Muscle of arm (tissue), 14 donors: Measurements from ENCODE around the gene CMAS. TPM values are rescaled to one million over a fixed set of nuclear protein-coding genes. Genes with fewer than 3 reads are reported as not detected.
A peak's percentile ranks its signal among the peaks of the same experiment; 100 is the strongest.
"Not testable (repeated sequence)": the region's sequence is repeated elsewhere in the genome, so short reads cannot be mapped to it uniquely, and the experiment has no call there.

ENCODE experiments used
- DNase-seq: peaks from one replicate; pipeline ENCODE4 v3.0.0-alpha.2; 2013
- long read RNA-seq, 11 donors: transcript quantifications; one replicate each; lab custom pipeline, GENCODE V29; 2026
- polyA plus RNA-seq, 12 donors: library from polyadenylated mRNA; unstranded; fragments of 120-200 nt; gene quantifications; one replicate each; pipeline ENCODE4 v1.2.1, GENCODE V29; 2013; ENCODE audit not compliant: insufficient read length in 12 of 12

Gene CMAS
- 10 to 100 TPM in 11 of 12 donors, not detected in 1; 27.8 to 38.7 (median 34.7) TPM for polyA plus RNA-seq
- long read RNA-seq, donor 1, transcript CMAS-201 (8 exons, 1,787 nt), result major isoform, 28 of 42 reads
- long read RNA-seq, donor 1, partial matches to known transcripts, result 13 of 42 reads
- long read RNA-seq, donor 1, other reads (novel, unspliced or antisense), result 0 of 42 reads
- long read RNA-seq, donor 2, transcript CMAS-201 (8 exons, 1,787 nt), result major isoform, 9 of 9 reads
- long read RNA-seq, donor 2, partial matches to known transcripts, result 0 of 9 reads
- long read RNA-seq, donor 2, other reads (novel, unspliced or antisense), result 0 of 9 reads
- long read RNA-seq, donor 3, transcript CMAS-201 (8 exons, 1,787 nt), result major isoform, 8 of 8 reads
- long read RNA-seq, donor 3, partial matches to known transcripts, result 0 of 8 reads
- long read RNA-seq, donor 3, other reads (novel, unspliced or antisense), result 0 of 8 reads
- long read RNA-seq, donor 4, partial matches to known transcripts, result 0 of 4 reads
- long read RNA-seq, donor 4, other reads (novel, unspliced or antisense), result 0 of 4 reads
- long read RNA-seq, donor 5, result 0 reads
- long read RNA-seq, donor 6, transcript CMAS-201 (8 exons, 1,787 nt), result major isoform, 7 of 7 reads
- long read RNA-seq, donor 6, partial matches to known transcripts, result 0 of 7 reads
- long read RNA-seq, donor 6, other reads (novel, unspliced or antisense), result 0 of 7 reads
- long read RNA-seq, donor 7, transcript CMAS-201 (8 exons, 1,787 nt), result major isoform, 6 of 6 reads
- long read RNA-seq, donor 7, partial matches to known transcripts, result 0 of 6 reads
- long read RNA-seq, donor 7, other reads (novel, unspliced or antisense), result 0 of 6 reads
- long read RNA-seq, donor 8, transcript CMAS-201 (8 exons, 1,787 nt), result major isoform, 19 of 20 reads
- long read RNA-seq, donor 8, partial matches to known transcripts, result 0 of 20 reads
- long read RNA-seq, donor 8, other reads (novel, unspliced or antisense), result 0 of 20 reads
- long read RNA-seq, donor 9, transcript CMAS-201 (8 exons, 1,787 nt), result major isoform, 9 of 15 reads
- long read RNA-seq, donor 9, partial matches to known transcripts, result 6 of 15 reads
- long read RNA-seq, donor 9, other reads (novel, unspliced or antisense), result 0 of 15 reads
- long read RNA-seq, donor 10, transcript CMAS-201 (8 exons, 1,787 nt), result major isoform, 15 of 15 reads
- long read RNA-seq, donor 10, partial matches to known transcripts, result 0 of 15 reads
- long read RNA-seq, donor 10, other reads (novel, unspliced or antisense), result 0 of 15 reads
- long read RNA-seq, donor 11, transcript CMAS-201 (8 exons, 1,787 nt), result major isoform, 12 of 13 reads
- long read RNA-seq, donor 11, partial matches to known transcripts, result 0 of 13 reads
- long read RNA-seq, donor 11, other reads (novel, unspliced or antisense), result 0 of 13 reads

GRCh38 chr12:22046090-22046967, at the start of gene CMAS:
CMAS (plus strand) TSS chr12:22046218; CDS start chr12:22046304, 86 bp downstream.
- peak; percentile 62 for DNase-seq

GRCh38 chr12:21998295-21998694, 47.7 kb upstream of the CMAS start:
- no peak for DNase-seq

DNA sequence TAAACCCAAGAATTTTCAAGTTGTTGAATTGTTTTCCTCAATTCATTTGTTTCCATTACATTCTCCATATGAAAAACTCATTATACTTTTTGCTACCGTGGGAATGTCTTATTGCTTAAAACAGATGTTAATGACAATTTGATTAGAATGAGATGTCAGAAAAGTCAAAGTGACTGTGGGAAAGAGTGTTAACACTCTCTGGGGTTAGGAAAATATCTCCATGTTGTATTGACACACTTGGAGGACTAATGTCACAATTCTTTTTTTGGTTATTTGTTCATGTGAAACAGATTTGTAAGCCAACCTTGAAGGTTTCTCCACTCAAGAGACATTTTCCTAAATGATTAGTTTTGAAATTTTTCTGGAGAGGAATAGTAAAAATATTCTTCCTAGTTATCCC, 47.2 kb upstream of the CMAS start:
- no peak for DNase-seq

DNA sequence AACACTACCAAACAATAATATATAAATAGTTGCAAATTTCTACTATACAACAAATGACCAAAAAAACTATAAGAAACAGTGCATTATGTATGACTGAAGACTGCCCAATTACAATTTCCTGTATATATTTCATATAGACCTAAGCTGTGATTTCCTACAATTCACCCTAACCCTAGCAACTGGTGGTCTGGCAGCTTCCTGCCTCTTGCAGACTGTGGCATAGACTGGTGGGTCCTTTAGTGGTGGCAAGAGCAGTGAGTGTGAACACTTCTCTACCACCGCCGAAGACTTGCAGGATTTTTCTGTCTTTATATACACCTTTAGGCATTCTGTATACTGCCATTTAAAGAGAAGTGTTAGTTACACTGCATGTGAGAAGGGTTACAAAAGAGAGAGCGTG, 43.6 kb upstream of the CMAS start:
- DNase-seq, result no peak

- not testable (repeated sequence) for DNase-seq
Observed at GRCh38 chr12:22007794-22008193, 38.2 kb upstream of the CMAS start.

DNA sequence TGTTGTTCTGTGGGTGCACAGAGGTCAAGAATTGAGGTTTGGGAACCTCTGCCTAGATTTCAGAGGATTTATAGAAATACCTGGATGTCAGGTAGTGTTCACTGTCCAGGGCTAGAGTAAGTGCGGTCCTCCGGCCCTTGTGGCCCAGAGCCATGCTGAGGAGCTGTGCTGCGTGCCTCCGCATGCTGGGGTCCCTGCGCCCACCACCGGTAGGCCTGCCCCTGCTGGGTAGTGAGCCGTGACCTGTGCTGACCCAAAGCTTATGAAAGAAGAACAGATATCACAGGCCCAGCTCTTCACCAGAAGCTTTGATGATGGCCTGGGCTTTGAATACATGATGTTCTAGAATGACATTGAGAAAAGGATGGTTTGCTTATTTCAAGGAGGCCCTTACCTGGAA, 37.8 kb upstream of the CMAS start:
- no peak for DNase-seq

- DNase-seq, result no peak
Observed at GRCh38 chr12:22014041-22014782, 31.8 kb upstream of the CMAS start.

DNA sequence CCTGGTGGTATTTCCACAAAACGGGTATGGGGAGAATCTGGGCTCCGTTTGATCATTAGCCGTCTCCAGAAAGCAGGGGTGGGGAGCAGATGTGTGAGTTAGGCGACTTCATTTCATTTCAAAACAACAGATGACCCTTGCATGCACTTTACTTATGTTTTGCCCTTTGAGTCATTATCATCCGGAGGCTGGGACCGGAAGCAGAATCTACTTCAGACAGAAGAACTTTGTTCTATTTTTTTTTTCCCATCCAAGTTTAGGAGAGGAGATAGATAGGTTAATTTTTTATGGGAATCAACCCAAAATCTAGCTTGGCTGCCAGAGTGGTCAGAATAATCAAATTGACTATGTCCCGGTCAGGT, 31.3 kb upstream of the CMAS start:
- DNase-seq, result no peak

GRCh38 chr12:22016982-22017381, 29.0 kb upstream of the CMAS start:
- DNase-seq, result no peak

DNA sequence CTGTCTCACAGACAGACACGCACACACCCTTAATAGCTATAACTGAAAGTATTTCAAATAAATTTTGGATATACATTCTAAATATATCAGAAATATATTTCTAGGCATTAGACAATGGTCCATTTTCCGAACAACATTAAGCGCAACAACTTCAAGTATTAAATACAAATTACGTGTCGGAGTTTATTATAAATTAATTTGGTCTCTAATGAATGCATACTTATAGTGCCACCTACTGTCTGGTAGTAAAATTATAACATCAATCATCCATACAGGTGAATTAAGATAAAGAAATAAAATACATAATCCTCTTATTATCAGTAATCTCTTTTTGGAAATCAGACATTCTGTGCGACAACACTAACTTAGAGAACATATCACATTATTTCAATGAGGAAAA, 27.2 kb upstream of the CMAS start:
- DNase-seq, result no peak

DNA sequence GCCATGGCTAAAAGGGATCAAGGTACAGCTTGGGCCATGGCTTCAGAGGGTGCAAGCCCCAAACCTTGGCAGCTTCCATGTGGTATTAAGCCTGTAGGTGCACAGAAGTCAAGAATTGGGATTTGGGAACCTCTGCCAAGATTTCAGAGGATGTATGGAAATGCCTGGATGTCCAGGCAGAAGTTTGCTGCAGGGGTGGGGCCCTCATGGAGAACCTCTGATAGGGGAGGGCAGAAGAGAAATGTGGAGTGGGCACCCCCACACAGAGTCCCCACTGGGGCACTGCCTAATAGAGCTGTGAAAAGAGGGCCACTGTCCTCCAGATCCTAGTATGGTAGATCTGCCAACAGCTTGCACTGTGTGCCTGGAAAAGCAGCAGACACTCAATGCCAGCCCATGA, 22.5 kb upstream of the CMAS start:
- DNase-seq, result not testable (repeated sequence)

DNA sequence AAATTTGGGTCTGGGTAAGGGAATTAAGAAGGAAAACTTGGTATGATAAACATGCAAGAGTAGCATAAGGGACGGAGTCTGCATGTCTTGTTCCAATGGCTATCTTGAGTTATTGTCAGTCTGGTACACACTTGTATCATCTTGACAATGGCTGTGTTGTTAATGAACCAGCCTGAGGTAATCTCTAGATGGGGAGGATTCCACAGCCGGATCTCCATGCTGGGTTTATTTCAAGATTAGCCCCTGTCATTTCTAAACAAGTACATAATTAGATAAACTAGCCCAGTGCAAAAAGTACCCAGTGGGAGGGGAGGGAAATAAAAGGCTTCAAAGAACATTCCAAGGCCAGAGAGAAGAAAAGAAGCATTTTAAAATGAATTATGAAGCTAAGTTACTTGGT, 16.5 kb upstream of the CMAS start:
- DNase-seq, result no peak

- no peak for DNase-seq
Observed at GRCh38 chr12:22029991-22030390, 16.0 kb upstream of the CMAS start.

- no peak for DNase-seq
Observed at GRCh38 chr12:22032732-22033131, 13.3 kb upstream of the CMAS start.

DNA sequence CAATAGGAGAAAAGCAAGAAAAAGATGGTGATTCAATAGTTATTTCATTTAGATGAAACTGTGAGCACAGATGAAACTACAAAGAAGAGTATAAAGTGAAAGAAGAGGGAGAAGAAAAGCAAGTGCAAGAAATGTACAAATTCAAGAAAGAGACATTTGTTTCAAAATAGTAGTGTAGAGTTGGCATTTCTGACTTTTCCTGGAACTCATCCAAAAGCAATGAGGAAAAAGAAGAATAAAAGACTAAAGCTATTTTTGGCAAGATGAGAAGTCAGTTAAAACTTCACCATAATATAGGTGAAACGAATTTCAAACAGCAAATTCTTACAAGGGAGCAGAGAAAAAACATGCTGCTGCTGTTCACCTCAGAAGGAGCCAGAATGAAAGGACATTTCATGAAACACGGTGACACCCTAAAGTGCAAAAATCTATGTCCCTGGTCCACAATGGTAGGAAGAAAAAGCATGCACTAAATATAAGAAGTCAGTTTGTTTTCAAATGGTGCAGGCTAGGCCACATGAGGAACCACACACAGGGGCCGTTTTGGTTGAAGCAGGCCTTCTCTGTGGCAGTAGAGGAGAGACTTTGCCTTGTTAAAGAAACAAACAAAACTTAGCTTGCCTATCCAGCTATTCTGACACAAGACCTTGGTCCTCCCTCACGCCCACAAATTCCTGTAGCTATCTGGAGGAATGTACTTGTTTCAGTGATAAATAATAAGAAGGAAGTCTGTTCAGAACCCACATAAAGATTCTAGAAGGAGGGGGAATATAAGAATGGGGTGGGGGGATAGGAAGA, 11.1 kb upstream of the CMAS start:
- no peak for DNase-seq

DNA sequence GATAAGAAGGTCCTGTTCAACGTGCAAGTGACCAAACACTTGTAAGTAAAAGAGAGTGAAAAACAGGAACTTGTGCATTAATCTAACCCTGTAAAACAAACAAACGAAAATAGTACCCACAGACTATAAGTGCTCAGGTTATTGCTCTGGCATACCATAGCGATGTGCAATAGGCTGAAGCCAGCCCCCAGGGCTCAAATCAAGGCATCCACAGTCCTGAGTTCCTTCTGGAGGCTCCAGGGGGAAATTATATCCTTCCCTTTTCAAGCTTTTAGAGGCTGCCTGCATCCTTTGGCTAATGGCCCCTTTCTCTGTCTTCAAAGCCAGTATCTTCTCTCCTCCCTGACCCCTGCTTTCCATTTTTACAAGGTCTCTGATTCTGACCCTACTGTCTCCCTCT, 8.1 kb upstream of the CMAS start:
- no peak for DNase-seq

GRCh38 chr12:22038734-22039133, 7.3 kb upstream of the CMAS start:
- no peak for DNase-seq

- DNase-seq, result no peak
Observed at GRCh38 chr12:22039361-22039760, 6.7 kb upstream of the CMAS start.

- no peak for DNase-seq
Observed at GRCh38 chr12:22042976-22043669, 2.9 kb upstream of the CMAS start.
